Measurements from ENCODE around the gene MTG2. TPM values are rescaled to one million over a fixed set of nuclear protein-coding genes. Genes with fewer than 3 reads are reported as not detected.

MTG2 gene
- total and polyA plus RNA-seq, 4 donors, result 13.0 to 28.0 (median 24.4) TPM

GRCh38 chr20:62216636-62217566, 34.1 kb downstream of the MTG2 start:
- WGBS, result 73% methylated on average over 26 of the region's 26 CpGs
- Histone ChIP-seq H3K27me3 (ENCODE audit: control insufficient read depth in 4 of 4, insufficient read depth in 4 of 4, low read length in 3 of 4) (peaks cover 5 to 11% (median 9%) of the 10 kb centered on the region in 4 donors), H3K9me3 (ENCODE audit: control insufficient read depth in 4 of 4, low read length in 3 of 4) (no peaks in the 10 kb centered on the region), H3K4me1 (ENCODE audit: control insufficient read depth in 4 of 4, insufficient read depth in 4 of 4, low read length in 3 of 4) (peaks cover 4 to 24% (median 13%) of the 10 kb centered on the region in 4 donors), H3K27ac (ENCODE audit: low read depth in 1 of 2, low read length in 2 of 2) (no peak overlapping the region), H3K4me3 (ENCODE audit: low read depth in 1 of 3, low read length in 3 of 3) (no peak overlapping the region), H3K9ac (ENCODE audit: low read depth in 1 of 2, low read length in 2 of 2) (no peak overlapping the region), H3K36me3 (ENCODE audit: control insufficient read depth in 4 of 4, insufficient read depth in 3 of 4, low read depth in 1 of 4, low read length in 3 of 4) (no peaks in the 10 kb centered on the region)
- TF ChIP-seq EGR1 (IDR thresholded peaks at IDR 0.05; ENCODE audit: low read depth in 2 of 2) (no peak), YY1 (IDR thresholded peaks at IDR 0.05) (no peak), RAD21 (IDR thresholded peaks at IDR 0.05) (no peak), HNF4G (IDR thresholded peaks at IDR 0.05) (no peak), NR2F2 (IDR thresholded peaks at IDR 0.05) (no peak), JUND (IDR thresholded peaks at IDR 0.05) (no peak), MAX (IDR thresholded peaks at IDR 0.05) (no peak)
- TF ChIP-seq, protein P1, sequence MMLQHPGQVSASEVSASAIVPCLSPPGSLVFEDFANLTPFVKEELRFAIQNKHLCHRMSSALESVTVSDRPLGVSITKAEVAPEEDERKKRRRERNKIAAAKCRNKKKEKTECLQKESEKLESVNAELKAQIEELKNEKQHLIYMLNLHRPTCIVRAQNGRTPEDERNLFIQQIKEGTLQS (IDR thresholded peaks at IDR 0.05), result no peak
- no peak for DNase-seq (ENCODE audit: low spot score)

DNA sequence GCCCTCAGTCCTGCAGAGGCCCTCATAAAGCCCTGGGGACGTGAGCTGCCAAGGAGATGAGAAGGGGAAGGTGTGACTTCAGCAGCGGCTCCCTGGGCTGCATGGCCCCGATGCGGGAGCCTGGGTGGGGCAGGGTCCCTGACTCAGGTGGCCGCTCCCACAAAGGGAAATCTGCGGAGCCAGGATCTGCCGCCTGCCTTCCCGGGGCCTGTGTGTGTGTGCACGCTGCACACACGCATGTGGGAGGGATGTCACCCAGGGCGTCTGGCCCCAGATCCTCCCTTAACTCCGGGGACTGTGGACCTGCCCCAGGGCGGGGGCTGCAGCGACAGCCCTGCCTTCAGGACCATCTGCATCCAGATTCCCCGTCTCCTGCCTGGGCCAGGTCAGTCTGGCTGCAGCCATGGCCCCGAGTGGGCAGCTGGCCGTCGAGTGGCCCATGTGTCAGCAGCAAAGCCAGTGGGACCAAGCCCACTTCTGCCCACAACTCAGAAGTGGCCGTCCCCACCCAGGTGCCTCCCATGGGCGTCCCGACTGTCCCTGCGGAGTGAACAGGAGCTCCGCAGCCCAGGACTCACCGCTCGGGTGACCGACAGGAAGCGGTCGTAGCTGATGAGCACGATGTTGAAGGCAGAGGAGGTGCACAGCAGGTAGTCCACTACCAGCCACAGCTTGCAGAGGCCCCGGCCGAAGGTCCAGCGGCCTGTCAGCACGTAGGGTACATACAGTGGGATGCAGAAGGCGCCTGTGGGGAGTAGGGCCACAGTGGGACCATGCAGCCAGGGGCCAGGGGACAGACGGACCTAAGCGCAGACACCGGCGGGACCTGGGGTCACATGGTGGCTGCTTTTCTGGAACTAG, 35.3 kb downstream of the MTG2 start:
- Histone ChIP-seq H3K4me3 (ENCODE audit: low read depth in 1 of 3, low read length in 3 of 3) (no peak overlapping the region), H3K27ac (ENCODE audit: low read depth in 1 of 2, low read length in 2 of 2) (no peak overlapping the region), H3K36me3 (ENCODE audit: control insufficient read depth in 4 of 4, insufficient read depth in 3 of 4, low read depth in 1 of 4, low read length in 3 of 4) (no peaks in the 10 kb centered on the region), H3K9ac (ENCODE audit: low read depth in 1 of 2, low read length in 2 of 2) (no peak overlapping the region), H3K9me3 (ENCODE audit: control insufficient read depth in 4 of 4, low read length in 3 of 4) (no peaks in the 10 kb centered on the region), H3K4me1 (ENCODE audit: control insufficient read depth in 4 of 4, insufficient read depth in 4 of 4, low read length in 3 of 4) (peaks cover 4 to 24% (median 13%) of the 10 kb centered on the region in 4 donors), H3K27me3 (ENCODE audit: control insufficient read depth in 4 of 4, insufficient read depth in 4 of 4, low read length in 3 of 4) (peaks cover 5 to 11% (median 9%) of the 10 kb centered on the region in 4 donors)
- no peak for DNase-seq (ENCODE audit: low spot score)
- 55% methylated on average over 38 of the region's 38 CpGs for WGBS
- TF ChIP-seq GABPA (IDR thresholded peaks at IDR 0.05 in 1 of 2, conservative IDR thresholded peaks at IDR 0.05 in 1 of 2) (no peak), HNF4A (conservative IDR thresholded peaks at IDR 0.05) (no peak), ZBTB33 (IDR thresholded peaks at IDR 0.05) (no peak), EGR1 (IDR thresholded peaks at IDR 0.05; ENCODE audit: low read depth in 2 of 2) (no peak), YY1 (IDR thresholded peaks at IDR 0.05) (no peak), FOXA2 (IDR thresholded peaks at IDR 0.05) (no peak), RXRA (IDR thresholded peaks at IDR 0.05) (no peak), CTCF (IDR thresholded peaks at IDR 0.05; ENCODE audit: low read depth, low read length, missing input control) (no peak), JUND (IDR thresholded peaks at IDR 0.05) (no peak), HNF4G (IDR thresholded peaks at IDR 0.05) (no peak), RAD21 (IDR thresholded peaks at IDR 0.05) (no peak), NR2F2 (IDR thresholded peaks at IDR 0.05) (no peak), MAX (IDR thresholded peaks at IDR 0.05) (no peak), TAF1 (conservative IDR thresholded peaks at IDR 0.05) (no peak), SP1 (IDR thresholded peaks at IDR 0.05) (no peak), FOXA1 (IDR thresholded peaks at IDR 0.05) (no peak)
- TF ChIP-seq, protein P2, sequence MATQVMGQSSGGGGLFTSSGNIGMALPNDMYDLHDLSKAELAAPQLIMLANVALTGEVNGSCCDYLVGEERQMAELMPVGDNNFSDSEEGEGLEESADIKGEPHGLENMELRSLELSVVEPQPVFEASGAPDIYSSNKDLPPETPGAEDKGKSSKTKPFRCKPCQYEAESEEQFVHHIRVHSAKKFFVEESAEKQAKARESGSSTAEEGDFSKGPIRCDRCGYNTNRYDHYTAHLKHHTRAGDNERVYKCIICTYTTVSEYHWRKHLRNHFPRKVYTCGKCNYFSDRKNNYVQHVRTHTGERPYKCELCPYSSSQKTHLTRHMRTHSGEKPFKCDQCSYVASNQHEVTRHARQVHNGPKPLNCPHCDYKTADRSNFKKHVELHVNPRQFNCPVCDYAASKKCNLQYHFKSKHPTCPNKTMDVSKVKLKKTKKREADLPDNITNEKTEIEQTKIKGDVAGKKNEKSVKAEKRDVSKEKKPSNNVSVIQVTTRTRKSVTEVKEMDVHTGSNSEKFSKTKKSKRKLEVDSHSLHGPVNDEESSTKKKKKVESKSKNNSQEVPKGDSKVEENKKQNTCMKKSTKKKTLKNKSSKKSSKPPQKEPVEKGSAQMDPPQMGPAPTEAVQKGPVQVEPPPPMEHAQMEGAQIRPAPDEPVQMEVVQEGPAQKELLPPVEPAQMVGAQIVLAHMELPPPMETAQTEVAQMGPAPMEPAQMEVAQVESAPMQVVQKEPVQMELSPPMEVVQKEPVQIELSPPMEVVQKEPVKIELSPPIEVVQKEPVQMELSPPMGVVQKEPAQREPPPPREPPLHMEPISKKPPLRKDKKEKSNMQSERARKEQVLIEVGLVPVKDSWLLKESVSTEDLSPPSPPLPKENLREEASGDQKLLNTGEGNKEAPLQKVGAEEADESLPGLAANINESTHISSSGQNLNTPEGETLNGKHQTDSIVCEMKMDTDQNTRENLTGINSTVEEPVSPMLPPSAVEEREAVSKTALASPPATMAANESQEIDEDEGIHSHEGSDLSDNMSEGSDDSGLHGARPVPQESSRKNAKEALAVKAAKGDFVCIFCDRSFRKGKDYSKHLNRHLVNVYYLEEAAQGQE (IDR thresholded peaks at IDR 0.05), result no peak
- TF ChIP-seq, protein P1 (IDR thresholded peaks at IDR 0.05), result no peak

Measured in liver (tissue), 9 donors.